DOHH2 (cell line): ENCODE measurements around the gene AMPD3.

Experiments
- H3F3A ChIP-seq: fragments of 200-600 bp; sonication (generic), shearing (Covaris generic); 2 replicates; pipeline ENCODE4 v1.6.0; 2016; ENCODE audit warnings: antibody characterized with exemption, mild to moderate bottlenecking; ENCODE audit not compliant: control insufficient read depth, insufficient read depth
- H3K27ac ChIP-seq: fragments of 200-600 bp; sonication (generic); 2 replicates; pipeline ENCODE4 v1.5.1; 2014; ENCODE audit warnings: low read depth, mild to moderate bottlenecking, low read length, moderate library complexity
- H3K27me3 ChIP-seq: fragments of 200-600 bp; sonication (generic); 2 replicates; pipeline ENCODE4 v1.6.1; 2014; ENCODE audit warnings: mild to moderate bottlenecking, low read length, mixed read lengths; ENCODE audit not compliant: control insufficient read depth
- H3K36me3 ChIP-seq: fragments of 200-600 bp; sonication (generic); 2 replicates; pipeline ENCODE4 v1.6.1; 2014; ENCODE audit warnings: mild to moderate bottlenecking, low read length, moderate library complexity, mixed read lengths; ENCODE audit not compliant: control insufficient read depth
- H3K4me1 ChIP-seq: fragments of 200-600 bp; sonication (generic); 2 replicates; pipeline ENCODE4 v1.6.1; 2014; ENCODE audit warnings: mild to moderate bottlenecking, low read length, mixed read lengths; ENCODE audit not compliant: control insufficient read depth
- H3K4me2 ChIP-seq: fragments of 200-600 bp; sonication (generic); 2 replicates; pipeline ENCODE4 v1.6.0; 2014; ENCODE audit warnings: mild to moderate bottlenecking, low read length, moderate library complexity
- H3K4me3 ChIP-seq: fragments of 200-600 bp; sonication (generic); 2 replicates; pipeline ENCODE4 v1.5.1; 2014; ENCODE audit warnings: mild to moderate bottlenecking, low read length, mixed read lengths
- H3K79me2 ChIP-seq: fragments of 200-600 bp; sonication (generic); 2 replicates; pipeline ENCODE4 v1.6.1; 2014; ENCODE audit warnings: mild to moderate bottlenecking, low read length, mixed read lengths; ENCODE audit not compliant: control insufficient read depth
- H3K9me2 ChIP-seq: fragments of 200-600 bp; sonication (generic); replicated peaks from 2 replicates; pipeline ENCODE4 v1.6.1; 2014; ENCODE audit warnings: mild to moderate bottlenecking, low read length, mixed read lengths; ENCODE audit not compliant: control insufficient read depth
- H3K9me3 ChIP-seq: fragments of 200-600 bp; sonication (generic); 2 replicates; pipeline ENCODE4 v1.6.1; 2014; ENCODE audit warnings: antibody characterized with exemption, low read length, mixed read lengths; ENCODE audit not compliant: control insufficient read depth, insufficient read depth
- H4K20me1 ChIP-seq: fragments of 200-600 bp; sonication (generic); 2 replicates; pipeline ENCODE4 v1.6.0; 2014; ENCODE audit warnings: low read depth, mild to moderate bottlenecking, antibody characterized with exemption, low read length, moderate library complexity; ENCODE audit not compliant: control insufficient read depth, insufficient read depth
- EZH2phosphoT487 ChIP-seq: fragments of 200-600 bp; sonication (generic); IDR thresholded peaks from 2 replicates; pipeline ENCODE4 v1.6.1; 2017; ENCODE audit warnings: borderline replicate concordance, mild to moderate bottlenecking, antibody characterized with exemption, low read length, moderate library complexity, mixed read lengths
- TF ChIP-seq, protein P1 (sequence below): fragments of 200-600 bp; sonication (generic); IDR thresholded peaks from one replicate; pipeline ENCODE4 v1.5.1; 2014; ENCODE audit warnings: antibody characterized with exemption, mild to moderate bottlenecking, low read depth, low read length; ENCODE audit not compliant: poor library complexity, severe bottlenecking

The AMPD3 gene

DNA sequence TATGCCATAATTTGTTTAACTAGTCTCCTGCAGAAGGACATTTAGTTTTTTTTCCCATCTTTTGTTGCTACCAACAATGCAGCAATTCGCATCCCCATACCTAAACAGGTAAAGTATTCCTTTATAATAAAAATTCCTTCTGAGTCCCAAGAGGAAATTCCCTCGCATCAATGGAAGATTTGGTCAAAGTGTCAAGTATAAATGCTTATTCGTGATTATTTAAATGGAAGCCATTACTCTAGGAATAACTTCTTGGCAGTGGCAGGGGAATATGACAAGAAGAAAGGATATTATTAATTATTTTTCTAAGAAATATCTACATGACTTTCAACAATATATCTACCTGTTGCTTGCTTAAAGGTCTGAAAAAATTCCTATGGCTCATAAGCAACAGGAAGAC, 60.4 kb downstream of the AMPD3 start:
- H3K4me3 ChIP-seq, result no peak overlapping the region
- H3K36me3 ChIP-seq, result peaks cover 8% of the 10 kb centered on the region
- H3K4me1 ChIP-seq, result no peaks in the 10 kb centered on the region
- TF ChIP-seq, protein P1, sequence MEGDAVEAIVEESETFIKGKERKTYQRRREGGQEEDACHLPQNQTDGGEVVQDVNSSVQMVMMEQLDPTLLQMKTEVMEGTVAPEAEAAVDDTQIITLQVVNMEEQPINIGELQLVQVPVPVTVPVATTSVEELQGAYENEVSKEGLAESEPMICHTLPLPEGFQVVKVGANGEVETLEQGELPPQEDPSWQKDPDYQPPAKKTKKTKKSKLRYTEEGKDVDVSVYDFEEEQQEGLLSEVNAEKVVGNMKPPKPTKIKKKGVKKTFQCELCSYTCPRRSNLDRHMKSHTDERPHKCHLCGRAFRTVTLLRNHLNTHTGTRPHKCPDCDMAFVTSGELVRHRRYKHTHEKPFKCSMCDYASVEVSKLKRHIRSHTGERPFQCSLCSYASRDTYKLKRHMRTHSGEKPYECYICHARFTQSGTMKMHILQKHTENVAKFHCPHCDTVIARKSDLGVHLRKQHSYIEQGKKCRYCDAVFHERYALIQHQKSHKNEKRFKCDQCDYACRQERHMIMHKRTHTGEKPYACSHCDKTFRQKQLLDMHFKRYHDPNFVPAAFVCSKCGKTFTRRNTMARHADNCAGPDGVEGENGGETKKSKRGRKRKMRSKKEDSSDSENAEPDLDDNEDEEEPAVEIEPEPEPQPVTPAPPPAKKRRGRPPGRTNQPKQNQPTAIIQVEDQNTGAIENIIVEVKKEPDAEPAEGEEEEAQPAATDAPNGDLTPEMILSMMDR, result no peak
- TF ChIP-seq EZH2phosphoT487, result no peak
- H3K9me3 ChIP-seq, result no peaks in the 10 kb centered on the region
- no peaks in the 10 kb centered on the region for H3K79me2 ChIP-seq
- H3K4me2 ChIP-seq, result no peak overlapping the region
- H3K9me2 ChIP-seq, result no peaks in the 10 kb centered on the region
- no peak overlapping the region for H3K27ac ChIP-seq
- H4K20me1 ChIP-seq, result no peaks in the 10 kb centered on the region
- H3F3A ChIP-seq, result no peaks in the 10 kb centered on the region
- H3K27me3 ChIP-seq, result no peaks in the 10 kb centered on the region

DNA sequence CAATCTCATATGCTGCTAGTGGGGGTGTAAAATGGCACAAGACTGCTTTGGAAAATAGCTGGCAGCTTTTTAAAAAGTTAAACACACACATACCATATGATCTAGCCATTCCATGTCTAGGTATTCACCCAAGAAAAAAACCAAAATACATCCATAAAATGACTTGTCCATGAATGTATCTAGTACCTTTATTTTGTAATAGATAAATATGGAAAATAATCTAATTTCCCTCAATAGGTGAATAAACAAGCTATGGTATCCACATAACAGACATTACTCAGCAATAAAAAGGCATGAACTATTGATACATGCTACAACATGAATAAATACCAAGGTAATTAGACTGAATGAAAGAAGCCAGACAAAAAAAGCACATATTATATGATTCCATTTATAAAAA, 63.1 kb downstream of the AMPD3 start:
- peaks cover 9% of the 10 kb centered on the region for H3K36me3 ChIP-seq
- H3K79me2 ChIP-seq, result no peaks in the 10 kb centered on the region

DNA sequence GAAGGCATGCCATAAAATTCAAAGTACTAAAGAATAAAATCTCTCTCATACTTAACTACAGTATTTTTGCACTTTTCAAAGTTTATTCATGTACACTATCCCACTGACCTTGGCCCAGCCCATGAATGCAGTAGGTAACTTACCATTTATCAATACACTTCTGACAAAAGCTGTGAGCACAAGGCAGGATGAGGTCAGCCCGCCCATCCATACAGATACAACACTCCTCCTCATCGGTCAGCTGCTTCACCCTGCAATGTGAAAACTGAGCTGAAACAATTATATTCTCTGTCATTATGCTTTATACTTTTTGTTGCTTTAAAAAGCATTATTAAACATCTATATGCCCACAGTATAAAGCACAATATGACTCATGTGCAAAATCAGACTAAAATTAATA, 63.8 kb downstream of the AMPD3 start:
- no peak overlapping the region for H3K4me2 ChIP-seq
- H3K9me3 ChIP-seq, result no peaks in the 10 kb centered on the region
- H3K79me2 ChIP-seq, result no peaks in the 10 kb centered on the region
- peaks cover 11% of the 10 kb centered on the region for H3K36me3 ChIP-seq
- H3K27me3 ChIP-seq, result no peaks in the 10 kb centered on the region
- no peaks in the 10 kb centered on the region for H3K9me2 ChIP-seq
- H3F3A ChIP-seq, result no peaks in the 10 kb centered on the region
- no peaks in the 10 kb centered on the region for H3K4me1 ChIP-seq
- no peaks in the 10 kb centered on the region for H4K20me1 ChIP-seq
- H3K4me3 ChIP-seq, result no peak overlapping the region
- TF ChIP-seq, protein P1, result no peak
- TF ChIP-seq EZH2phosphoT487, result no peak
- H3K27ac ChIP-seq, result no peak overlapping the region

More for the DNA sequence above, 63.1 kb downstream of the AMPD3 start:
- Histone ChIP-seq H3K9me2 (no peaks in the 10 kb centered on the region), H3K9me3 (no peaks in the 10 kb centered on the region), H3K4me1 (no peaks in the 10 kb centered on the region), H3K4me3 (no peak overlapping the region), H3K27me3 (no peaks in the 10 kb centered on the region), H3F3A (no peaks in the 10 kb centered on the region), H4K20me1 (no peaks in the 10 kb centered on the region), H3K4me2 (no peak overlapping the region), H3K27ac (no peak overlapping the region)
- TF ChIP-seq, protein P1, result no peak
- no peak for TF ChIP-seq EZH2phosphoT487

DNA sequence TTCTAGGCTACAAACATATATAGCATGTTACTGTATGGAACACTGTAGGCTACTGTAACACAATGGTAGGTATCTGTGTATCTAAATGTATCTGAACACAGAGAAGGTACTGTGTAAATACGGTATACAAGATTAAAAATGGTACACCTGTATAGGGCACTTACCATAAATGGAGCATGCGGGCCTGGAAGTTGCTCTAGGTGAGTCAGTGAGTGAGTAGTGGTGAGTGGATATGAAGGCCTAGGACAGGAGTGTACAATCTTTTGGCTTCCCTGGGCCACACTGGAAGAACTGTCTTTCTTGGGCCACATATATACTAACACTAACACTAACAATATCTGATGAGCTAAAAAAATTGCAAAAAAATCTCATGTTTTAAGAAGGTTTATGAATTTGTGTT, 64.6 kb downstream of the AMPD3 start:
- no peaks in the 10 kb centered on the region for H3K9me2 ChIP-seq
- no peaks in the 10 kb centered on the region for H4K20me1 ChIP-seq
- no peaks in the 10 kb centered on the region for H3K79me2 ChIP-seq
- H3F3A ChIP-seq, result no peaks in the 10 kb centered on the region
- TF ChIP-seq, protein P1, result no peak
- TF ChIP-seq EZH2phosphoT487, result no peak
- H3K9me3 ChIP-seq, result no peaks in the 10 kb centered on the region
- H3K27me3 ChIP-seq, result no peaks in the 10 kb centered on the region
- H3K4me3 ChIP-seq, result no peak overlapping the region
- no peak overlapping the region for H3K4me2 ChIP-seq
- peaks cover 15% of the 10 kb centered on the region for H3K36me3 ChIP-seq
- H3K4me1 ChIP-seq, result no peaks in the 10 kb centered on the region
- no peak overlapping the region for H3K27ac ChIP-seq
